ENCODE data around the gene SHANK3.

DNA sequence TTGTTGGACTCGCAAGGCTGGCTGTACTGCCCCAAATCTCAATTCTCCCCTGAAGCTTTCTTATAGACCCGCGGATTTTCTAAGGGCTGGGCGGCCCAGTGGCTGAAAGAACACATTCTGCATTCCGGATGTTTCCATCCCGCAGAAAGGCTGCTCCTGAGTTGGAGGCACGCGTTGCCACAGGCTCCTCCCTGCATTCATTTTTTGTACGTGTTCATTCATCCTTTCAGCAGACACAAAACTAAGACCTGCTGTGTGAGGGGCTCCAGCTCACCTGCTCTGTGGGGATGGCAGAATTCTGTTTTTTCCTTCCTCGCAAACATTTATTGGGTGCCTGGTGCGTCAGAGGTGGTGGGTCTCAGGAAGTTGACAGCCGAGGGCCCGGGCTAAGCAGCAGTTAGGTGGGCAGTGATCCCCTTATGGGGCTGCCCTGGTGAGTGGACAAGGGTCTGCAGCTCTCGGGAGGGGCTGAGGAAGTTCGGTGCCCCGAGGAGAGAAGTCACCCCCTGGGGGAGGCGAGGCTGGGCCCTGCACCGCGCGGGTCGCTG is 23.7 kb downstream of the SHANK3 start:
- no peak for TF ChIP-seq GATA2 (IDR thresholded peaks at IDR 0.05; ENCODE audit: low read depth, low read length)
- no peak for TF ChIP-seq GATA3 (IDR thresholded peaks at IDR 0.05; ENCODE audit: low read depth, low read length)

Measured in SH-SY5Y (cell line).